ENCODE measurements around the gene P2RY11. TPM values are rescaled to one million over a fixed set of nuclear protein-coding genes. Genes with fewer than 3 reads are reported as not detected.

The P2RY11 gene
- total and polyA plus RNA-seq, 2 experiments from 2014 or later = 4.0 to 4.3 TPM

DNA sequence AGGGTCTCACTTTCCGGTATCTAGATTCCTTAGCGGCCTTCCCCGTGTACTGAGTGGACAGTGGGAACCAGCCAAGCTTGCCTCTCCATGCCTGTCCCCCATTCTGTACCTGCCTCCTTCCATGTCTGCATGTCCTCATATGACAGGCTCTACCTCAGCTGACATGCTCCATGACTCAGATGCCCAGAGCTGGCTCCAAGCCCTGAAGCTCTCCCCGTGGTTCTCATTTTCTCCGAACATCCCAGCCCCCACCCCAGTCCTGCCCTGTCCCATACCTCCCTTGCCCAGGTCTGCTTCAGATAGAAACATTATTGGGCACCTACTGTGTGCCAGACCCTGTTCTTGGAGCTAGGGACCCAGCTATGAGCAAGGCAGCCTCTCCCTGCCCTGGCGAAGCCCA, 42.4 kb upstream of the P2RY11 start:
- Histone ChIP-seq H3K4me2 (no peak overlapping the region), H3K79me2 (replicated peaks; ENCODE audit: insufficient read depth) (no peaks in the 10 kb centered on the region), H3K4me1 (ENCODE audit: insufficient read depth) (0 out of 2 replicates have a peak, but pooled peaks cover 6% of the 10 kb centered on the region), H3K27ac (ENCODE audit: low read depth) (no peak overlapping the region), H3K9me2 (ENCODE audit: insufficient read depth) (peaks cover 5% of the 10 kb centered on the region; the same call in 1 of the 2 replicates), H3K4me3 (no peak overlapping the region), H2AFZ (no peak overlapping the region), H4K20me1 (replicated peaks; ENCODE audit: insufficient read depth) (no peaks in the 10 kb centered on the region), H3K27me3 (ENCODE audit: insufficient read depth) (no peaks in the 10 kb centered on the region), H3K36me3 (ENCODE audit: insufficient read depth) (no peaks in the 10 kb centered on the region), H3F3A (replicated peaks; ENCODE audit: low read depth) (no peaks in the 10 kb centered on the region)
- ATAC-seq = no peak
- Mint-ChIP-seq H3K27ac (no peak overlapping the region), H3K27me3 (ENCODE audit: insufficient read depth, low read depth, poor library complexity) (peaks cover 11% of the 10 kb centered on the region), H3K9me3 (peaks cover 24% of the 10 kb centered on the region), H3K36me3 (ENCODE audit: low read depth) (peaks cover 6% of the 10 kb centered on the region; the same call in 1 of the 3 replicates), H3K4me1 (peaks cover 8% of the 10 kb centered on the region), H3K4me3 (no peak overlapping the region)
- TF ChIP-seq JUNB (IDR thresholded peaks at IDR 0.05; ENCODE audit: unreplicated experiment) = no peak
- no peak for TF ChIP-seq ZNF331 (CRISPR knock-in tag; IDR thresholded peaks at IDR 0.05; ENCODE audit: low read depth)
- TF ChIP-seq CREB1 (CRISPR knock-in tag; IDR thresholded peaks at IDR 0.05; ENCODE audit: low read depth) = no peak
- TF ChIP-seq EZH2phosphoT487 (IDR thresholded peaks at IDR 0.05; ENCODE audit: unreplicated experiment) = no peak
- TF ChIP-seq EZH2 (IDR thresholded peaks at IDR 0.05; ENCODE audit: low read depth, unreplicated experiment) = no peak
- TF ChIP-seq, protein P1, sequence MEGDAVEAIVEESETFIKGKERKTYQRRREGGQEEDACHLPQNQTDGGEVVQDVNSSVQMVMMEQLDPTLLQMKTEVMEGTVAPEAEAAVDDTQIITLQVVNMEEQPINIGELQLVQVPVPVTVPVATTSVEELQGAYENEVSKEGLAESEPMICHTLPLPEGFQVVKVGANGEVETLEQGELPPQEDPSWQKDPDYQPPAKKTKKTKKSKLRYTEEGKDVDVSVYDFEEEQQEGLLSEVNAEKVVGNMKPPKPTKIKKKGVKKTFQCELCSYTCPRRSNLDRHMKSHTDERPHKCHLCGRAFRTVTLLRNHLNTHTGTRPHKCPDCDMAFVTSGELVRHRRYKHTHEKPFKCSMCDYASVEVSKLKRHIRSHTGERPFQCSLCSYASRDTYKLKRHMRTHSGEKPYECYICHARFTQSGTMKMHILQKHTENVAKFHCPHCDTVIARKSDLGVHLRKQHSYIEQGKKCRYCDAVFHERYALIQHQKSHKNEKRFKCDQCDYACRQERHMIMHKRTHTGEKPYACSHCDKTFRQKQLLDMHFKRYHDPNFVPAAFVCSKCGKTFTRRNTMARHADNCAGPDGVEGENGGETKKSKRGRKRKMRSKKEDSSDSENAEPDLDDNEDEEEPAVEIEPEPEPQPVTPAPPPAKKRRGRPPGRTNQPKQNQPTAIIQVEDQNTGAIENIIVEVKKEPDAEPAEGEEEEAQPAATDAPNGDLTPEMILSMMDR (conservative IDR thresholded peaks at IDR 0.05; ENCODE audit: low read depth in 2 of 2) = no peak
- TF ChIP-seq, protein P2, sequence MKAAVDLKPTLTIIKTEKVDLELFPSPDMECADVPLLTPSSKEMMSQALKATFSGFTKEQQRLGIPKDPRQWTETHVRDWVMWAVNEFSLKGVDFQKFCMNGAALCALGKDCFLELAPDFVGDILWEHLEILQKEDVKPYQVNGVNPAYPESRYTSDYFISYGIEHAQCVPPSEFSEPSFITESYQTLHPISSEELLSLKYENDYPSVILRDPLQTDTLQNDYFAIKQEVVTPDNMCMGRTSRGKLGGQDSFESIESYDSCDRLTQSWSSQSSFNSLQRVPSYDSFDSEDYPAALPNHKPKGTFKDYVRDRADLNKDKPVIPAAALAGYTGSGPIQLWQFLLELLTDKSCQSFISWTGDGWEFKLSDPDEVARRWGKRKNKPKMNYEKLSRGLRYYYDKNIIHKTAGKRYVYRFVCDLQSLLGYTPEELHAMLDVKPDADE (IDR thresholded peaks at IDR 0.05) = no peak
- TF ChIP-seq STAT1 (IDR thresholded peaks at IDR 0.05; ENCODE audit: unreplicated experiment) = no peak
- no peak for TF ChIP-seq POLR2AphosphoS5 (IDR thresholded peaks at IDR 0.05; ENCODE audit: low read depth)
- TF ChIP-seq ZNF114 (CRISPR knock-in tag; IDR thresholded peaks at IDR 0.05) = no peak
- no peak for DNase-seq (ENCODE audit: low spot score)

DNA sequence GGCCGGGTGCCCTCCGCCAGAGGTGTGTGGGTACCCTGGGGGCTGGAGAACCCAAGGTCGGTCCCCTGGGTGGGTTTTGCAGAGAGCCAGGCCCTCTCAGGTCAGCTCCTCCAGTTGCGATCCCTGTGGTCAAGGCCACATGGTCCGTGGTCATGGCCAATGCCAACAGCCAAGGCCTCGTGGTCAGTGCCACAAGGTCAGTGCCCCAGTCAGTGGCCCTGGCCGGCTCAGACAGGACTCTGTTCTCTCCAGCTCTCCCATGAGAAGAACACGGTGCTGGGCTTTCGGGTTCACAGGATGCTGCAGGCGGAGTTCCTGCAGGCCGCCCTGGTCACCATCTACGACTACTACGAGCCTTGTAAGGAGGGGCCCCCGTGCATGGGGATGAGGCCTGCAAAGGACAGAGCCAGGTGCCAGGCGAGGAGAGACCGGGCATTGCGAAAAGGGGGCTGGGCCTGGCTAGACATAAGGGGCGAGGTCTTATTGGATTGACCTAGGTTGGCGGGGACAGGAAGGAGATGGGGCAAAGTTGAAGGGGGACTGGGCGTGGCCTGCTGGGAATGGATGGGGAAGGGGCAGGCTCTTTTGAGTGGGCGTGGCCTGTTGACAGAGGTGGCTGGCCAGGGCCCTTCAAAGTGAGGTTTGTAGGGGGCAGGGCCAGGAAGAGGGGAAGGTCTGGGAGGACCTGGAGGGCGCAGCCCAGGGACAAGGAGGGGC, 40.6 kb upstream of the P2RY11 start:
- no peaks in the 10 kb centered on the region for H4K20me1 ChIP-seq (replicated peaks; ENCODE audit: insufficient read depth)
- peak overlapping the region; percentile 78; the same call in 1 of the 2 replicates for H2AFZ ChIP-seq
- peaks cover 5% of the 10 kb centered on the region; the same call in 1 of the 2 replicates for H3K9me2 ChIP-seq (ENCODE audit: insufficient read depth)
- ATAC-seq = peak; percentile 94
- TF ChIP-seq STAT1 (IDR thresholded peaks at IDR 0.05; ENCODE audit: unreplicated experiment) (no peak), NANOG (IDR thresholded peaks at IDR 0.05; ENCODE audit: borderline replicate concordance) (no peak)
- Mint-ChIP-seq H3K27me3 (ENCODE audit: insufficient read depth, low read depth, poor library complexity) (peaks cover 11% of the 10 kb centered on the region), H3K27ac (no peak overlapping the region), H3K4me3 (no peak overlapping the region), H3K9me3 (peaks cover 26% of the 10 kb centered on the region), H3K4me1 (peaks cover 8% of the 10 kb centered on the region), H3K36me3 (ENCODE audit: low read depth) (peaks cover 6% of the 10 kb centered on the region; the same call in 1 of the 3 replicates)
- peak; percentile 95 for DNase-seq (ENCODE audit: low spot score)
- no peaks in the 10 kb centered on the region for H3F3A ChIP-seq (replicated peaks; ENCODE audit: low read depth)
- H3K36me3 ChIP-seq (ENCODE audit: insufficient read depth) = no peaks in the 10 kb centered on the region
- no peak overlapping the region for H3K27ac ChIP-seq (ENCODE audit: low read depth)
- 0 out of 2 replicates have a peak overlapping the region, but pooled peaks have one; percentile 64 for H3K4me2 ChIP-seq
- H3K79me2 ChIP-seq (replicated peaks; ENCODE audit: insufficient read depth) = no peaks in the 10 kb centered on the region
- no peaks in the 10 kb centered on the region for H3K27me3 ChIP-seq (ENCODE audit: insufficient read depth)
- no peak overlapping the region for H3K4me3 ChIP-seq
- H3K4me1 ChIP-seq (ENCODE audit: insufficient read depth) = 0 out of 2 replicates have a peak, but pooled peaks cover 6% of the 10 kb centered on the region
